HEK293 (cell line): ENCODE data around the gene TOP3B.

Source experiments
- CTCF ChIA-PET: fragments of 350-600 bp; formaldehyde crosslinking; extraction: SDS; loops from one replicate; lab custom pipeline; 2021; ENCODE audit warnings: antibody characterized with exemption; lab: Yijun Ruan, JAX
- POLR2A ChIA-PET: fragments of 300-600 bp; formaldehyde crosslinking; extraction: SDS; loops from one replicate; lab custom pipeline; 2020; ENCODE audit warnings: antibody characterized with exemption, inconsistent platforms; lab: Yijun Ruan, JAX
- H3K27ac ChIP-seq: fragments of 200-500 bp; sonication (Bioruptor generic); 2 replicates; pipeline ENCODE4 v1.5.1; 2014; ENCODE audit warnings: low read depth, low read length, control low read depth, inconsistent platforms; ENCODE audit errors: extremely low read depth
- H3K36me3 ChIP-seq, 2 experiments: fragments of 200-500 bp in 1 of 2; sonication (Bioruptor generic) in 1 of 2; 1 replicate in 1 of 2; 2 replicates in 1 of 2; pipeline ENCODE4 v1.5.1; 2014 to 2017; ENCODE audit warnings: inconsistent platforms in 2 of 2, low read length in 2 of 2; ENCODE audit not compliant: control insufficient read depth in 2 of 2, insufficient read depth in 1 of 2
- H3K4me1 ChIP-seq: fragments of 200-500 bp; sonication (Bioruptor generic); 2 replicates; pipeline ENCODE4 v1.5.1; 2014; ENCODE audit warnings: mild to moderate bottlenecking, low read length, inconsistent platforms; ENCODE audit not compliant: control insufficient read depth, insufficient read depth
- H3K4me3 ChIP-seq: 2 replicates; pipeline ENCODE4 v1.5.1; 2011; ENCODE audit warnings: low read depth, mild to moderate bottlenecking, control low read depth, low read length, moderate library complexity
- H3K9me3 ChIP-seq: fragments of 200-500 bp; sonication (Bioruptor generic); 2 replicates; pipeline ENCODE4 v1.5.1; 2014; ENCODE audit warnings: low read depth, low read length, inconsistent platforms; ENCODE audit not compliant: control insufficient read depth, insufficient read depth
- GFI1B ChIP-seq: fragments of 450-650 bp; formaldehyde crosslinking; IDR thresholded peaks from 2 replicates; pipeline ENCODE4 v1.5.1; 2016; ENCODE audit warnings: missing biosample characterization, missing genetic modification characterization
- GLIS2 ChIP-seq: fragments of 450-650 bp; formaldehyde crosslinking; IDR thresholded peaks from 2 replicates; pipeline ENCODE4 v1.5.1; 2016; ENCODE audit warnings: missing biosample characterization, missing genetic modification characterization
- PBX3 ChIP-seq: sonication (generic); formaldehyde crosslinking; IDR thresholded peaks from 2 replicates; pipeline ENCODE4 v1.8.1; 2022; ENCODE audit warnings: mild to moderate bottlenecking, moderate library complexity, missing genetic modification reagents
- ZBTB21 ChIP-seq: fragments of 450-650 bp; formaldehyde crosslinking; IDR thresholded peaks from 2 replicates; pipeline ENCODE4 v1.5.1; 2017; ENCODE audit warnings: missing biosample characterization, missing genetic modification characterization
- ZFP37 ChIP-seq: fragments of 450-650 bp; formaldehyde crosslinking; IDR thresholded peaks from 2 replicates; pipeline ENCODE4 v1.5.1; 2016; ENCODE audit warnings: missing biosample characterization, missing genetic modification characterization
- ZIC2 ChIP-seq: fragments of 450-650 bp; formaldehyde crosslinking; IDR thresholded peaks from 2 replicates; pipeline ENCODE4 v1.5.1; 2016; ENCODE audit warnings: missing biosample characterization, missing genetic modification characterization
- ZNF155 ChIP-seq: fragments of 450-650 bp; formaldehyde crosslinking; IDR thresholded peaks from 2 replicates; pipeline ENCODE4 v1.5.1; 2016; ENCODE audit warnings: missing biosample characterization, missing genetic modification characterization
- ZNF211 ChIP-seq: fragments of 450-650 bp; formaldehyde crosslinking; IDR thresholded peaks from 2 replicates; pipeline ENCODE4 v1.5.1; 2016; ENCODE audit warnings: low read depth, missing biosample characterization, missing genetic modification characterization
- ZNF24 ChIP-seq: fragments of 450-650 bp; formaldehyde crosslinking; IDR thresholded peaks from 2 replicates; pipeline ENCODE4 v1.5.1; 2016; ENCODE audit warnings: missing biosample characterization, missing genetic modification characterization
- ZNF292 ChIP-seq: fragments of 450-650 bp; formaldehyde crosslinking; IDR thresholded peaks from 2 replicates; pipeline ENCODE4 v1.5.1; 2016; ENCODE audit warnings: low read depth, missing biosample characterization, missing genetic modification characterization, borderline replicate concordance
- ZNF391 ChIP-seq: fragments of 450-650 bp; formaldehyde crosslinking; IDR thresholded peaks from 2 replicates; pipeline ENCODE4 v1.5.1; 2016; ENCODE audit warnings: low read depth, missing biosample characterization, missing genetic modification characterization, borderline replicate concordance
- ZNF404 ChIP-seq: fragments of 450-650 bp; formaldehyde crosslinking; IDR thresholded peaks from 2 replicates; pipeline ENCODE4 v1.5.1; 2017; ENCODE audit warnings: missing biosample characterization, missing genetic modification characterization
- TF ChIP-seq, protein P1 (sequence below): fragments of 450-650 bp; formaldehyde crosslinking; IDR thresholded peaks from 2 replicates; pipeline ENCODE4 v1.5.1; 2016; ENCODE audit warnings: missing biosample characterization, missing genetic modification characterization, borderline replicate concordance

TOP3B gene

GRCh38 chr22:21923163-21923561, 59.4 kb downstream of the TOP3B start (continued):
- TF ChIP-seq ZNF211 (tag by site-specific recombination) (no peak), ZNF24 (tag by site-specific recombination) (no peak), ZBTB21 (tag by site-specific recombination) (no peak), PBX3 (no peak)
- TF ChIP-seq, protein P1, sequence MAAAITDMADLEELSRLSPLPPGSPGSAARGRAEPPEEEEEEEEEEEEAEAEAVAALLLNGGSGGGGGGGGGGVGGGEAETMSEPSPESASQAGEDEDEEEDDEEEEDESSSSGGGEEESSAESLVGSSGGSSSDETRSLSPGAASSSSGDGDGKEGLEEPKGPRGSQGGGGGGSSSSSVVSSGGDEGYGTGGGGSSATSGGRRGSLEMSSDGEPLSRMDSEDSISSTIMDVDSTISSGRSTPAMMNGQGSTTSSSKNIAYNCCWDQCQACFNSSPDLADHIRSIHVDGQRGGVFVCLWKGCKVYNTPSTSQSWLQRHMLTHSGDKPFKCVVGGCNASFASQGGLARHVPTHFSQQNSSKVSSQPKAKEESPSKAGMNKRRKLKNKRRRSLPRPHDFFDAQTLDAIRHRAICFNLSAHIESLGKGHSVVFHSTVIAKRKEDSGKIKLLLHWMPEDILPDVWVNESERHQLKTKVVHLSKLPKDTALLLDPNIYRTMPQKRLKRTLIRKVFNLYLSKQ (tag by site-specific recombination) = no peak

DNA sequence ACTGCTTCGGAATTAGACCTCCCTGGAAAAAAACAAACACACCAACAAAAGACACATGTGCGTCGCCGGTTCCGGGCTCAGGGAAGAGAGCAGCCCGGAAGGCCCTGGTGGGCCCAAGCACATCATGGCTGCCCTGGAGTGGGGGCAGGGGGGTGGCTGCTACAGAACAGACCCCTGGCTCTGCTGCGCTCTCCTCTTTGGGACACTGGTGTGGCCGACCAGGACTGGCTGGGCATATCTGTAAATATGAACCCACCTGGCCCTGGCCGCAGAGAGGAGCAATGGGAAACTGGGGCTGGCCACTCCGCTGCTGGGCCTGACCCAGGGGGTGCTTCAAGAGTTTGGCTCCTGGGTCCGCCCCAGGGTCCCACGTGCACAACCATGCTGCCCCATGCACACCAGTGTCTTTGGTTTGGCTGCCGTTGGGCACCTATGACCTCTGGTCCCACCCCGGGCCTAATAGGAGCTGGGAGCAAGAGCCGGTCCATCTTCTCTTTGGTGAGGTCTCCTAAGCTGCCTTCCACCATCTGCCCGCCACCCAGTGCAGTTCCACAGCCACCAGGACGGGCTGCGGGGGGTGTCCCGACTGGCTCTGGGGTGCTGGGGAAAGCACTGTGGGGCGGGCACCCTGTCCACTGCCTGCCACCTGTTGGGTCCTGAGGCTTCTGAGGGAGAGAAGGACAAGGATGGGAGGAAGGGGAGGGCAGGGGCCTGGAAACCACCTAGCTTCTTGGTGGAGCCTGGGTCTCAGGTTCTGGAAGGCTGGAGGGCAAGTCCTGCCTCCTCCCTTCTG, 60.0 kb downstream of the TOP3B start:
- H3K4me1 ChIP-seq = no peaks in the 10 kb centered on the region

GRCh38 chr22:21921729-21922128, 60.9 kb downstream of the TOP3B start:
- no peak overlapping the region for H3K4me3 ChIP-seq
- H3K36me3 ChIP-seq = peaks cover 0 to 32% of the 10 kb centered on the region in 2 experiments; a peak in 2 of 3 replicates
- CTCF ChIA-PET = no interaction called here
- H3K4me1 ChIP-seq = no peaks in the 10 kb centered on the region
- no peaks in the 10 kb centered on the region for H3K9me3 ChIP-seq
- POLR2A ChIA-PET = no interaction called here
- no peak for TF ChIP-seq ZNF155 (tag by site-specific recombination)
- TF ChIP-seq ZFP37 (tag by site-specific recombination) = no peak
- TF ChIP-seq ZNF391 = no peak
- no peak for TF ChIP-seq ZNF404 (tag by site-specific recombination)
- H3K27ac ChIP-seq = no peak overlapping the region

More for the DNA sequence above, 60.0 kb downstream of the TOP3B start:
- TF ChIP-seq GLIS2 (peak; percentile 41; the same call in 1 of the 2 replicates), ZNF292 (tag by site-specific recombination) (no peak)
- Histone ChIP-seq H3K4me3 (no peak overlapping the region), H3K27ac (no peak overlapping the region), H3K9me3 (no peaks in the 10 kb centered on the region), H3K36me3 (peaks cover 0 to 38% of the 10 kb centered on the region in 2 experiments; a peak in 2 of 3 replicates)
- ChIA-PET CTCF (interaction anchor here (0.6 kb wide), 1 partner anchor 49 kb away, joined by 3 read pairs; no protein-coding TSS in a partner anchor), POLR2A (no interaction called here)

DNA sequence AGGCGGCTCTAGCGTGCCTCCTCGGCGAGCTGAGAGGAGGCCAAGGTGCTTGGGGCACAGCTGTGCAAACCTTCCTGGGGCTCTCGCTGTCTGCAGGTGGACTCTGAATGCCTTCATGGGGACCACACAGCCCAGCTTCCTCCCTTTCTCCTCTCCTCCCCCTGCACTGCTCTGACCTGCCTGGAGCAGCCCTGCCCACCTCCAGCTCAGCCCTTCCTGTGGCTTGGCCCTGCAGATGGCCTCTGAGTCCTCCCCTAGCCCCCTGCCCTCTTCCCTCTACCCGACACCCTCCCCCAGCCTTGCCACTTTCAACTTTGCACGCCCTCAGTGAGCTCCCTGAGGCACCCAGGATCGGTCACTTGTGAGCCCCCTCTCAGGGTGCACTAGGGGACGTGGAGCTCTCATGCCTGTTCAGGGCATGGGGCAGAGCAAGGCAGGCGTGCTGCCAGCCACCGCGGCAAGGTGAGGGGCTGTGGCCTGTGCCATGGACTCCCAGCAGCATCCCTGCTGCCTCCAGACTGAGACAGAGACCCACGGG, 61.3 kb downstream of the TOP3B start:
- POLR2A ChIA-PET = no interaction called here
- H3K4me1 ChIP-seq = no peaks in the 10 kb centered on the region
- no peak overlapping the region for H3K4me3 ChIP-seq
- peaks cover 0 to 27% of the 10 kb centered on the region in 2 experiments; a peak in 2 of 3 replicates for H3K36me3 ChIP-seq
- no peaks in the 10 kb centered on the region for H3K9me3 ChIP-seq
- TF ChIP-seq ZNF391 (no peak), ZIC2 (tag by site-specific recombination) (peak; percentile 21; the same call in 1 of the 2 replicates), GFI1B (tag by site-specific recombination) (no peak)
- CTCF ChIA-PET = no interaction called here
- no peak overlapping the region for H3K27ac ChIP-seq
